Effector memory CD4-positive, alpha-beta T cell (primary cell): Measurements from ENCODE around the gene P4HA2.

Experiments used
- DNase-seq, 3 donors: peaks; one replicate each; pipeline ENCODE4 v3.0.0-alpha.2; 2020
- H3K27ac ChIP-seq: 2 replicates; pipeline ENCODE4 v1.7.0; 2013; ENCODE audit warnings: mild to moderate bottlenecking, low read length, moderate library complexity; ENCODE audit not compliant: insufficient read depth, poor library complexity, severe bottlenecking
- H3K27me3 ChIP-seq: replicated peaks from 2 replicates; pipeline ENCODE4 v1.7.0; 2013; ENCODE audit warnings: mild to moderate bottlenecking, low read length; ENCODE audit not compliant: insufficient read depth, control insufficient read depth, poor library complexity, severe bottlenecking
- H3K36me3 ChIP-seq: 2 replicates; pipeline ENCODE4 v1.7.0; 2013; ENCODE audit warnings: mild to moderate bottlenecking, low read length, moderate library complexity; ENCODE audit not compliant: control insufficient read depth, insufficient read depth
- H3K4me1 ChIP-seq: 2 replicates; pipeline ENCODE4 v1.7.0; 2013; ENCODE audit warnings: low read length, mild to moderate bottlenecking; ENCODE audit not compliant: control insufficient read depth, insufficient read depth, poor library complexity, severe bottlenecking
- H3K4me3 ChIP-seq: 2 replicates; pipeline ENCODE4 v1.7.0; 2013; ENCODE audit warnings: low read length, low read depth, mild to moderate bottlenecking; ENCODE audit not compliant: insufficient read depth, poor library complexity, severe bottlenecking
- H3K9me3 ChIP-seq: 2 replicates; pipeline ENCODE4 v1.7.0; 2013; ENCODE audit warnings: mild to moderate bottlenecking, low read length, moderate library complexity; ENCODE audit not compliant: control insufficient read depth

Gene P4HA2

DNA sequence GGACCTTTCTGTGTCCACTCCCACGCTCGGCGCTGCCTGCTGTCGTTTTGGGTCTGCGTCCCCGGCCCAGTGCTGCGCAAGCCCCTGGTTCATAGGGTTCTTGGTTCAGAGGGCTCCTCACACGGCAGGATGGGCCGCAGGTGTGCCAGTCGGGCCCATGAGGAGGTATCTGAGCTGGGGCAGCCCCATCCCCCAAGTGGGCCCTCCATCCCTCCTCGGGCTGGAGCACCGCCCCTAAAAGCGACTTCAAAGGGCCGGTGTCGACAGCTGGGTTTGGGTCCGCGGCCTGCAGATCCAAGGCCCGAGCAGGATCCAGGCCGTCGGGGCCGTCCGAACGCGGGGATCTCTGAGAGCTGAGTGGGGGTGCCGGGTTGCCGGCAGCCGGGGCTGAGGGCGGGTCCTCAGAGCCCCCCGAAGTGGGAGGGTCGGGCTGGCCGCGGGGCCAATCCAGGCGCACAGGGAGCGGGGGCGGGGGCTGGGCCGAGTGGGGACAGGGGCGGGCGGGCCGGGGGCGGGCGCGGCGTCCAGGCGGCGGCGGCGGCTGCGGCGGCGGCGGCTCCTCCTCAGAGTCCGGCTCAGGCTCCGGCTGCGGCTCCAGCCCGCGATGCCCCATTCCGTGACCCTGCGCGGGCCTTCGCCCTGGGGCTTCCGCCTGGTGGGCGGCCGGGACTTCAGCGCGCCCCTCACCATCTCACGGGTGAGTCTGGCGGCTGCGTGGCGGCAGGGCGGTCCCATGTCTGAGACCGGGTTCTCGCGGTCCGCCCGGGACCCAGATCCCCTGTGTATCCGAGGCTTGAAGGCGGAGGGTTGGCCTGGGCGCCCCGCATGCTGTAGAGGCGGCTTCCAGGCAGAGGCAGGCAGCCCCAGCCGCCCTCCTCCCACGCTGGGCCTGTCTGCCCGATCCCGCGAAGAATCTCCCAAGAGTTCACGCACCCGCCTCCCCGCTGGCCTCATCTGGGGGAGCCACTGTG is 29.8 kb upstream of the P4HA2 start, which contains the start of gene PDLIM4:
TSS of gene PDLIM4 (plus strand) at position 566 of the 971 bp plus-strand sequence. CDS start at position 605, 39 bp downstream.
- no peak for DNase-seq
- H3K27ac ChIP-seq = no peak within 1 kb of the TSS
- H3K36me3 ChIP-seq = no peaks in the 10 kb centered on the region
- no peaks in the 10 kb centered on the region for H3K9me3 ChIP-seq
- peaks cover 8% of the 10 kb centered on the region for H3K27me3 ChIP-seq
- H3K4me1 ChIP-seq = no peaks in the 10 kb centered on the region
- H3K4me3 ChIP-seq = no peak within 1 kb of the TSS

DNA sequence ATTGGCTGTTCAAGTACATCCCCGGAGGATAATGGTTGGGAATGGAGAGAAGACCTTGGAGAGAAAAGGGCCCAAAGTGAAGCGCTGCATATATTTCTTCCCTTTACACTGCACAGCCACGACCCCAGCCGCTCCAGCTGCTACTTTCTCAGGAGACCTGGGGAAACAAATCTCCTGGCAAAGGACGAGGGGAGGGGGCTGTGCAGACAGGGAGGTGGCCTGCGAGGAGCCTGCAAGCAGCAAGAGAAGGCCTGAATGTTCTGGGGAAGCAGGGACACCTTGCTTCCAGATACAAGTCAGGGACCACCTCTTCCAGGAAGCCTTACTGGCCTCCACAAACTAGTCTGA is 29.1 kb upstream of the P4HA2 start:
- H3K4me1 ChIP-seq = no peaks in the 10 kb centered on the region
- H3K27ac ChIP-seq = no peak overlapping the region
- H3K4me3 ChIP-seq = no peak overlapping the region
- no peaks in the 10 kb centered on the region for H3K36me3 ChIP-seq
- no peak for DNase-seq
- no peaks in the 10 kb centered on the region for H3K9me3 ChIP-seq
- peaks cover 8% of the 10 kb centered on the region for H3K27me3 ChIP-seq

DNA sequence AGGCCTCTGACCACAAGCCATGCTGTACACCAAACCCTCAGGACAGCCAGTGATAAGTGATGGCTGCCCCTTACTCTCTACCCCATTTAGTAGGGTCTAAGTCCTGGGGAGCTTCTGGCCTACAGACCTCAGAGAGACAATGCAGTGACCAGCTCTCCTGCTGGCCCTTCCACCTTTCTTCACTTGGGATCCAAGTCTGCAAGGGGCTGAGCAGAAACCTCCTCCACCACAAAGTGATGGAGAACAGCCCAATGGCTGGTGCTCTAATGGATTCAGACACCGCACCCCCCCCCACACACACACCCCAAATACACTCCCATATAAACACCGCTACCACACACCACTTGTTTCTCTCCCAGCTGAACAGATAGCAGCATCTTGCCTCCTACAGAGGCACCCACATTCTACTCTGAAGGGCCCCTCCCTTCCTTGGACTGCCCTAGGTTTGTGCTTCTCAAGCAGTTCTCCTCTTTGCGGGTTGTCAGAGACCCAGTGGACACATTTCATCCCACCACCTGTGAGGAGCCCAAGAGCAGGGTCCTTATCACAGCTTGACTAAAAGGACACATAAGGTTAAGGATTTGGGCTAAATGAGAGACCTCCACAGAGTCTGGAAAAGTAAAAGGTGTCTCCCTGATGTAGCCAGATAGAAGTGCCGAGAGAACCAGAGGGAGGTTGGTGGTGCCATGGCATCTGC is 28.6 kb upstream of the P4HA2 start:
- peaks cover 8% of the 10 kb centered on the region for H3K27me3 ChIP-seq
- no peak overlapping the region for H3K27ac ChIP-seq
- H3K4me1 ChIP-seq = no peaks in the 10 kb centered on the region
- no peak for DNase-seq
- no peak overlapping the region for H3K4me3 ChIP-seq
- no peaks in the 10 kb centered on the region for H3K36me3 ChIP-seq
- no peaks in the 10 kb centered on the region for H3K9me3 ChIP-seq

DNA sequence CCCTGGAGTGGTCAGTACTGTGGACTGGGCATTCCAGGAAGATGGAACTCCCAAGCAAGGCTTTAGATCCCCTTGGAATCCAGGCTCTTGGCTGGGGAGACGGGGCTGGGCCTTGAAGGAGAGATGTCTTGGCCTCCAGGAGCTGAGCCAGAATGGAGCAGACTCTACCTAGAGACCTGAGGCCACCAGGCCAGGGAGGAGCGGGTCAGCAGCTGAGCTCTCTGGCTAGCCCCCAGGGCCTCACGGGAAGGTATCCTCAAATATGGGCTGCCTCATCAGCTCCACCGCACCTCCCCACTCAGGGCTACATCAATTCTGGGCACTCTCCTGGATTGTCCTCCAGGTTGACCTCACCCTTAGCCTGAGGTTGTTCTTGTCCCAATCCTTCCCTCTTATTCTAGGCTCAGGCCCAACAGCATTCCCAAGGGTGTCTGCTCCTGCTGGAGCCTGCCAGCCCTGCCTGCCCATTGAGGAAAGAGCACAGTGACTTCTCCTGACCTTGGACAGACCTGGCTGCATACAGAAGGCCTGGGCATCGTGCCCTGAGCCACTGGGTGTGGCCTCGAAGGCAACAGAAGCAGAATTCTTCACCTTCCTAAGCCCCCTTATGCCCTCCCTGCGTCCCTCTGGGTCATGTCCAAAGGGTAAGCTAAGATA is 26.8 kb upstream of the P4HA2 start:
- no peak overlapping the region for H3K4me3 ChIP-seq

DNA sequence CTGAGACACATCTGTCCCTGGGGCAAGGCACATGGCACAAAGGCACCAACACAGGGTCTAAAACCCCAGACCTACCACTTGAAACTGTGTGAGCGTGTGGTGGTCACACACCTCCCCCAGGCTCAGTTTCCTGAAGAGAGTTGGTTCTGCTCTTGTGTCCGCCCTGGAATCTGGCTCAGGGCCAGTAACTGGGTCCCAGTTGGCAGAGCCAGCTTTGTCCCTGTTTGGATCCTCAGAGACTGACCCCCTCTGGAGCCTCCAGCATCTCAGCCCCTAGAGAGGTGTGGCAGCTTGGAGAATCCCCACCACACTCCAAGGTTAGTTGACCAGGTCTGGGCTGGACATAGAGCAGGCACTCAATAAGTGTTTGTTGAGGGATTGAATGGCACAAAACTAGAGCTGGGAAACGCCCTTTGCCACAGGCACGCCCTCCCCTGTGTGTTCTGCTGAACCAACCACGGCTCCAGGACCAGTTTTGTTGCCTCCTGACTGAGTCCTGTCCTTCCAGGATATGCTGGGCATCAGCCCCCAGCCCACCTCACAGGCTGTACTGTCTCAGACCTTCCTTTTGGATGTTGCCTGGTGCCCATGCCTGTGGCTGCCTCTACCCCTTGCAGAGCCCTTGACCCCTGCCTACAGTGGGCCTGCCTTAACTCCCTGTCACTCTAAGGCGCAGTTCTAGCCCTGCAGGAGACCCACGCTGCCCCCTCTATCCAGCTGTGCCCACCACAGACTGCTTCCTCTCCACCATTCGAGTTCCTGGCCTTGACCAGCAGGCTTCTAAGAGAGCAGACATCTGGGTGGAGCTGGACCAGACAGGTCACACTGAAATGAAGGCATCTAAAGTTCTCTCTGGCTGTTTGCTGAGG is 26.0 kb upstream of the P4HA2 start:
- H3K9me3 ChIP-seq = no peaks in the 10 kb centered on the region
- no peak overlapping the region for H3K4me3 ChIP-seq
- peaks cover 8% of the 10 kb centered on the region for H3K27me3 ChIP-seq
- H3K36me3 ChIP-seq = no peaks in the 10 kb centered on the region
- no peak overlapping the region for H3K27ac ChIP-seq
- DNase-seq = no peak
- no peaks in the 10 kb centered on the region for H3K4me1 ChIP-seq

More for the DNA sequence above, 26.8 kb upstream of the P4HA2 start:
- Histone ChIP-seq H3K9me3 (no peaks in the 10 kb centered on the region), H3K36me3 (no peaks in the 10 kb centered on the region), H3K27ac (no peak overlapping the region), H3K27me3 (peaks cover 8% of the 10 kb centered on the region), H3K4me1 (no peaks in the 10 kb centered on the region)
- DNase-seq = no peak

DNA sequence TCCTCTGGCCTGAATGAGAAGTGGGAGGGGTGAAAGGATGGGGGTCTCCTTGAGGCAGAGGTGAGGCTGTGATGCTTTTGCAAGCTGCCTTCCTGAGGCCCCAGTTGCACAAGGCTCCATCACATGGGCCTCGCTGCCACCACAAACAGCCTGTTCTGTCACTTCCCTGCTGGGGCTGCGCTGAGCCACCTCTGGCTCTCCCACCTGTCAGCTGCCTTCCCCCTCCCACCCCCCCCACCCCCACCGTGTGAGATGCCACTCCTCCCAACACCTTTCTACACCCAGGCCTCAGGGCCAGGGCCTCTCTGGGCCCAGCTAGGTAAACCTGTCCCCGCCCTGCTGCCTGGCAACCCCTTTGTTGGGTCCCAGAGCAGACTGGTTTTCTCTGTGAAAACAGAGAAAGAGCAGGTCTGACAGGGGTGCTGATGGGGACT is 25.4 kb upstream of the P4HA2 start:
- H3K36me3 ChIP-seq = no peaks in the 10 kb centered on the region
- no peak for DNase-seq
- no peak overlapping the region for H3K4me3 ChIP-seq
- no peak overlapping the region for H3K27ac ChIP-seq
- H3K27me3 ChIP-seq = peaks cover 4% of the 10 kb centered on the region
- H3K9me3 ChIP-seq = no peaks in the 10 kb centered on the region
- no peaks in the 10 kb centered on the region for H3K4me1 ChIP-seq

DNA sequence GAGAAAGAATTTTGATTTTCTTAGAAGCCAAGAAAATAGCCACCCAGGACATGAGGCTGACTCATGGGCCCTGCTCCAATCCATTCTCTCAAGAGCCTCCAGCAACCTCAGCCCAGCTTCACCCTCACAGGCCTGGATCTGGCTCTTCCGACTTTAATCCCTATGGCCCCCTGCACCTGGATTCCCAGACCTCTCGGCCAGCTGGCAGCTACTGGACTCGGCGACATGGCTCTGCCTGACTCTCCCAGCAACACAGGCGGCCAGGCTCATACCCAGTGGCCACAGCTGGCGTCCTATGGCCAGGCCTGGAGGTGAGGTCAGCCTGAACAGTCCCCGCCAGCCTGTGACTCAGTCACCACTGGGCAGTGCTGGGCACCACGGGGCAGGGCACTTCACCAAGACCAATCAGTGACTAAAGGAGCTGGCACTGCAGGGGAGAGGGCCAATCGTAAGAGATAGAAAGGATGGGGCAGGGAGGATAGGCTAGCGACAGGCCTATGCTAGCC is 23.6 kb upstream of the P4HA2 start:
- no peak for DNase-seq
- no peaks in the 10 kb centered on the region for H3K36me3 ChIP-seq
- no peaks in the 10 kb centered on the region for H3K9me3 ChIP-seq
- H3K27ac ChIP-seq = no peak overlapping the region
- no peaks in the 10 kb centered on the region for H3K27me3 ChIP-seq
- no peaks in the 10 kb centered on the region for H3K4me1 ChIP-seq
- H3K4me3 ChIP-seq = no peak overlapping the region

DNA sequence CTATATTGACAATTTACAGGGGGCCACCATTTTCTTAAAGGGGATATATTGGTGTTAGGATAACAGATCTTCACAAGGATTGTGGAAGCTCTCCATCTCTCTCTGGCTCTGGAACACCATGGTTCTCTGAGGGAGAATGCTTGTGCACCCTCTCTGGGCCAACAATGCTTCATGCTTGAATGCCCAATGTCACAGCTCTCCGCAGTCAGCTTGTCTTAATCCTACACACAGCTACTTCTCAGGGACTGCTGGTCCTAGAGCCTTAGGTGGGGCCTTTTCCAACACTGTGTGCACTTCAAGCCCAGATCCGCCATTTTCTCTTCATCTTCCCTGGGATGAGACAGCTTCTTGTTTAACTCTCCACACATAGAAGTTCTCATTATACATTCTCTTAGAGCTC is 22.9 kb upstream of the P4HA2 start:
- no peak for DNase-seq
- H3K9me3 ChIP-seq = no peaks in the 10 kb centered on the region
- H3K36me3 ChIP-seq = no peaks in the 10 kb centered on the region
- H3K27ac ChIP-seq = no peak overlapping the region
- H3K27me3 ChIP-seq = no peaks in the 10 kb centered on the region
- H3K4me3 ChIP-seq = no peak overlapping the region
- no peaks in the 10 kb centered on the region for H3K4me1 ChIP-seq

DNA sequence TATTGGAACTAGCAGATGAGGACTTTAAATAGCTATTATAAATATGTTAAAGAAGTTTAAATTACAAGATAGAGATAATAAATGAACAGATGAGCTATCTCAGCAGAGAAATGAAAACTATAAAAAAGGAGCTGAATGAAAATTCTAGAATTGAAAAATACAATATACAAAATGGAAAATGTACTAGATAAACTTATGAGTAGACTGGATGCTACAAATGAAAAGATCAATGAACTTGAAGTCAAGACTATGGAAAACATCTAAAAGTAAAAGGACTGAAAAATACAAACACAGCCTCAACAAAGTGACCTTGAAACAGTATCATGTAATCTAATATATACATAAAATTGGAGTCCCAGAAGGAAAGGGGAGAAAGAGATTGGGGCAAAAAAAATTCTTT is 19.2 kb upstream of the P4HA2 start:
- H3K36me3 ChIP-seq = no peaks in the 10 kb centered on the region
- DNase-seq = no peak
- H3K27me3 ChIP-seq = no peaks in the 10 kb centered on the region
- H3K27ac ChIP-seq = no peak overlapping the region
- H3K9me3 ChIP-seq = no peaks in the 10 kb centered on the region
- no peak overlapping the region for H3K4me3 ChIP-seq
- H3K4me1 ChIP-seq = no peaks in the 10 kb centered on the region
